Measurements from ENCODE around the gene SORT1. TPM values are rescaled to one million over a fixed set of nuclear protein-coding genes. Genes with fewer than 3 reads are reported as not detected.

SORT1 gene
- total RNA-seq, 1 experiment from 2014 or later: 47.9 TPM

DNA sequence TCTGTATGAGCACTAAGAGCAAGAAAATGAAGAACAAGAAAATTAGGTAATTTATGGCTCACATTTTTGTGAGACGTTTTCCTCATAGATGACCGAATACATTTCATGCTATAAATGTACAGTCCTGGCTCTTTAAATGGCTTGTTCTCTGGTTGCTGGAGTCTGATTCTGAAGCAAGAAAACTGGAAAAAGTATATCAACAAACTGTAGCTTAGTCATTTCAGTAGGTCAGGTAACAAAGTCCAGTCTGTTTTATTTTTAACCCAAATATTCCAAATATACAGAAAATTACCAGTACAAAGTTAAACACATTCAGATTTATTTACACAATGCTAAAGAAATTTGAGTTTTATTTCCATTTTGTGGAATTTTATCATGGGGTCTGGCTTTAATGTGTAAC lies 88.4 kb downstream of the SORT1 start:
- H3K4me1 ChIP-seq (ENCODE audit: insufficient read depth, low read length): no peaks in the 10 kb centered on the region; the same call in 1 of the 2 replicates
- Mint-ChIP-seq H3K9me3 (no peaks in the 10 kb centered on the region), H3K36me3 (ENCODE audit: insufficient read depth in 1 of 3, low read depth in 3 of 3) (peaks cover 5 to 22% (median 15%) of the 10 kb centered on the region in 3 experiments; a peak in 6 of 7 replicates), H3K27me3 (ENCODE audit: low read depth) (no peaks in the 10 kb centered on the region), H3K27ac (0 out of 7 replicates have a peak overlapping the region, but pooled peaks of 1 of the 3 experiments have one; percentile 23), H3K4me3 (no peak overlapping the region), H3K4me1 (peaks cover 20% of the 10 kb centered on the region in 2 experiments)
- H4K8ac ChIP-seq (replicated peaks; ENCODE audit: insufficient read length, low read depth, low read length): no peak overlapping the region
- H2BK20ac ChIP-seq (ENCODE audit: low read depth, low read length, poor library complexity, severe bottlenecking): no peak overlapping the region
- no peak overlapping the region for H3K18ac ChIP-seq (ENCODE audit: insufficient read length, low read depth, low read length)
- H2BK12ac ChIP-seq (ENCODE audit: insufficient read length, low read depth, low read length): no peak overlapping the region
- no peaks in the 10 kb centered on the region for H3K27me3 ChIP-seq (ENCODE audit: insufficient read depth, low read length)
- H4K5ac ChIP-seq (ENCODE audit: insufficient read length, low read depth, low read length): no peak overlapping the region
- H3K14ac ChIP-seq (ENCODE audit: insufficient read depth, low read length): no peak overlapping the region
- H3K23ac ChIP-seq (ENCODE audit: insufficient read length, low read depth, low read length): no peak overlapping the region
- no peak overlapping the region for H3K4ac ChIP-seq (ENCODE audit: low read depth, low read length)
- no peak overlapping the region for H2BK120ac ChIP-seq (ENCODE audit: low read depth, low read length, poor library complexity, severe bottlenecking)
- H3K27ac ChIP-seq (ENCODE audit: insufficient read length, low read depth, low read length): no peak overlapping the region
- H3K56ac ChIP-seq (ENCODE audit: insufficient read length, low read depth, low read length): no peak overlapping the region
- no peak overlapping the region for H3K4me2 ChIP-seq (ENCODE audit: insufficient read depth, insufficient read length, low read length)
- DNase-seq: no peak
- TF ChIP-seq, protein P1, sequence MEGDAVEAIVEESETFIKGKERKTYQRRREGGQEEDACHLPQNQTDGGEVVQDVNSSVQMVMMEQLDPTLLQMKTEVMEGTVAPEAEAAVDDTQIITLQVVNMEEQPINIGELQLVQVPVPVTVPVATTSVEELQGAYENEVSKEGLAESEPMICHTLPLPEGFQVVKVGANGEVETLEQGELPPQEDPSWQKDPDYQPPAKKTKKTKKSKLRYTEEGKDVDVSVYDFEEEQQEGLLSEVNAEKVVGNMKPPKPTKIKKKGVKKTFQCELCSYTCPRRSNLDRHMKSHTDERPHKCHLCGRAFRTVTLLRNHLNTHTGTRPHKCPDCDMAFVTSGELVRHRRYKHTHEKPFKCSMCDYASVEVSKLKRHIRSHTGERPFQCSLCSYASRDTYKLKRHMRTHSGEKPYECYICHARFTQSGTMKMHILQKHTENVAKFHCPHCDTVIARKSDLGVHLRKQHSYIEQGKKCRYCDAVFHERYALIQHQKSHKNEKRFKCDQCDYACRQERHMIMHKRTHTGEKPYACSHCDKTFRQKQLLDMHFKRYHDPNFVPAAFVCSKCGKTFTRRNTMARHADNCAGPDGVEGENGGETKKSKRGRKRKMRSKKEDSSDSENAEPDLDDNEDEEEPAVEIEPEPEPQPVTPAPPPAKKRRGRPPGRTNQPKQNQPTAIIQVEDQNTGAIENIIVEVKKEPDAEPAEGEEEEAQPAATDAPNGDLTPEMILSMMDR (conservative IDR thresholded peaks at IDR 0.05): no peak
- H2AFZ ChIP-seq (ENCODE audit: low read length): no peak overlapping the region
- WGBS (ENCODE audit: extremely low coverage, insufficient read length, low lambda C conversion rate): no CpG with 5 or more reads among the region's 2 CpGs
- no peak overlapping the region for H3T11ph ChIP-seq (ENCODE audit: low read length)
- no peaks in the 10 kb centered on the region for H3K23me2 ChIP-seq (ENCODE audit: insufficient read length, low read depth, low read length, poor library complexity, severe bottlenecking)
- H3K9ac ChIP-seq (ENCODE audit: extremely low read depth, insufficient read length, low read length): no peak overlapping the region
- H3K9me3 ChIP-seq (ENCODE audit: control insufficient read depth, low read depth, low read length): no peaks in the 10 kb centered on the region
- H2BK15ac ChIP-seq (ENCODE audit: low read depth, low read length): no peak overlapping the region
- H4K91ac ChIP-seq (ENCODE audit: insufficient read length, low read depth, low read length): no peak overlapping the region
- H2AK5ac ChIP-seq (ENCODE audit: insufficient read length, low read length): no peak overlapping the region
- H2BK5ac ChIP-seq (ENCODE audit: insufficient read length, low read length): no peak overlapping the region
- H3K79me1 ChIP-seq (ENCODE audit: insufficient read depth, low read depth, low read length, poor library complexity, severe bottlenecking): no peaks in the 10 kb centered on the region
- no peaks in the 10 kb centered on the region for H3K79me2 ChIP-seq (ENCODE audit: insufficient read depth, low read length)
- no peaks in the 10 kb centered on the region for H4K20me1 ChIP-seq (ENCODE audit: control insufficient read depth, insufficient read depth, insufficient read length)
